Measurements from ENCODE around the gene GOLGA6D. TPM values are rescaled to one million over a fixed set of nuclear protein-coding genes. Genes with fewer than 3 reads are reported as not detected.
"Not testable (repeated sequence)": the region's sequence is repeated elsewhere in the genome, so short reads cannot be mapped to it uniquely, and the experiment has no call there.

Gene GOLGA6D
- polyA plus RNA-seq (2013, experiment 1 of 2): not detected
- polyA plus RNA-seq (2013, experiment 2 of 2): 0.01 TPM

GRCh38 chr15:75282572-75282971 is at the start of gene GOLGA6D:
GOLGA6D (plus strand) TSS chr15:75282835; CDS start chr15:75282876, 41 bp downstream.
- H3K4me2 ChIP-seq (ENCODE audit: low read length, poor library complexity, severe bottlenecking); H3K4me3 ChIP-seq (ENCODE audit: insufficient read depth in 1 of 2, low read depth in 1 of 2, low read length in 2 of 2); H3K9ac ChIP-seq (ENCODE audit: low read length); H2BK120ac ChIP-seq (ENCODE audit: low read depth, low read length); H3K23ac ChIP-seq (ENCODE audit: low read length in 2 of 2); H4K91ac ChIP-seq (ENCODE audit: low read length); H3K27me3 ChIP-seq (ENCODE audit: control insufficient read depth in 1 of 2, insufficient read depth in 1 of 2, low read length in 2 of 2); H3K18ac ChIP-seq (ENCODE audit: low read depth in 1 of 2, low read length in 2 of 2); H3K9me3 ChIP-seq (ENCODE audit: control insufficient read depth, low read length); H2AFZ ChIP-seq (ENCODE audit: low read depth, low read length); DNase-seq; H2BK12ac ChIP-seq (ENCODE audit: low read length in 2 of 2); H3K27ac ChIP-seq (ENCODE audit: low read length, poor library complexity, severe bottlenecking); H2BK5ac ChIP-seq (ENCODE audit: low read depth, low read length, poor library complexity, severe bottlenecking); H3K36me3 ChIP-seq (ENCODE audit: control insufficient read depth in 1 of 2, insufficient read depth in 2 of 2, low read depth in 1 of 2, low read length in 2 of 2); H3K79me1 ChIP-seq (replicated peaks; ENCODE audit: low read length, poor library complexity, severe bottlenecking); H3K4me1 ChIP-seq (ENCODE audit: control insufficient read depth, insufficient read depth, low read depth, low read length); H4K8ac ChIP-seq (ENCODE audit: low read length); H3K4ac ChIP-seq (ENCODE audit: low read depth in 1 of 2, low read length in 2 of 2); H3K14ac ChIP-seq (ENCODE audit: low read length in 2 of 2); H2BK15ac ChIP-seq (ENCODE audit: low read depth, poor library complexity, severe bottlenecking); H2AK5ac ChIP-seq (ENCODE audit: low read length, severe bottlenecking): not testable (repeated sequence)
- WGBS: no CpG with 5 or more reads among the region's 7 CpGs

- H2BK12ac ChIP-seq (ENCODE audit: low read length in 2 of 2): no peak overlapping the region
- no peak overlapping the region for H2BK120ac ChIP-seq (ENCODE audit: low read depth, low read length)
- no peak overlapping the region for H4K8ac ChIP-seq (ENCODE audit: low read length)
- no peak overlapping the region for H2AFZ ChIP-seq (ENCODE audit: low read depth, low read length)
- peaks cover 2% of the 10 kb centered on the region for H3K4me1 ChIP-seq (ENCODE audit: control insufficient read depth, insufficient read depth, low read depth, low read length)
- H2BK15ac ChIP-seq (ENCODE audit: low read depth, poor library complexity, severe bottlenecking): no peak overlapping the region
- no peaks in the 10 kb centered on the region for H3K79me1 ChIP-seq (replicated peaks; ENCODE audit: low read length, poor library complexity, severe bottlenecking)
- WGBS: 82% methylated on average over 12 of the region's 14 CpGs
- no peak overlapping the region for H3K27ac ChIP-seq (ENCODE audit: low read length, poor library complexity, severe bottlenecking)
- no peak overlapping the region for H3K18ac ChIP-seq (ENCODE audit: low read depth in 1 of 2, low read length in 2 of 2)
- no peak overlapping the region for H3K14ac ChIP-seq (ENCODE audit: low read length in 2 of 2)
- H2BK5ac ChIP-seq (ENCODE audit: low read depth, low read length, poor library complexity, severe bottlenecking): no peak overlapping the region
- H3K9me3 ChIP-seq (ENCODE audit: control insufficient read depth, low read length): no peaks in the 10 kb centered on the region
- no peak overlapping the region for H2AK5ac ChIP-seq (ENCODE audit: low read length, severe bottlenecking)
- H3K23ac ChIP-seq (ENCODE audit: low read length in 2 of 2): no peak overlapping the region
- H3K36me3 ChIP-seq (ENCODE audit: control insufficient read depth in 1 of 2, insufficient read depth in 2 of 2, low read depth in 1 of 2, low read length in 2 of 2): no peaks in the 10 kb centered on the region
- no peak overlapping the region for H3K9ac ChIP-seq (ENCODE audit: low read length)
- DNase-seq: no peak
- H3K4me3 ChIP-seq (ENCODE audit: insufficient read depth in 1 of 2, low read depth in 1 of 2, low read length in 2 of 2): no peak overlapping the region
- H3K27me3 ChIP-seq (ENCODE audit: control insufficient read depth in 1 of 2, insufficient read depth in 1 of 2, low read length in 2 of 2): peaks cover 47 to 79% of the 10 kb centered on the region in 2 experiments
- H4K91ac ChIP-seq (ENCODE audit: low read length): no peak overlapping the region
- no peak overlapping the region for H3K4ac ChIP-seq (ENCODE audit: low read depth in 1 of 2, low read length in 2 of 2)
- H3K4me2 ChIP-seq (ENCODE audit: low read length, poor library complexity, severe bottlenecking): no peak overlapping the region
Observed at GRCh38 chr15:75233504-75234190, 49.0 kb upstream of the GOLGA6D start.

GRCh38 chr15:75234191-75234810 is 48.3 kb upstream of the GOLGA6D start:
- Histone ChIP-seq H3K14ac (ENCODE audit: low read length in 2 of 2) (no peak overlapping the region), H2AK5ac (ENCODE audit: low read length, severe bottlenecking) (no peak overlapping the region), H2BK15ac (ENCODE audit: low read depth, poor library complexity, severe bottlenecking) (no peak overlapping the region), H2BK12ac (ENCODE audit: low read length in 2 of 2) (no peak overlapping the region), H3K4me3 (ENCODE audit: insufficient read depth in 1 of 2, low read depth in 1 of 2, low read length in 2 of 2) (no peak overlapping the region), H3K36me3 (ENCODE audit: control insufficient read depth in 1 of 2, insufficient read depth in 2 of 2, low read depth in 1 of 2, low read length in 2 of 2) (no peaks in the 10 kb centered on the region), H2AFZ (ENCODE audit: low read depth, low read length) (no peak overlapping the region), H3K9me3 (ENCODE audit: control insufficient read depth, low read length) (no peaks in the 10 kb centered on the region), H2BK5ac (ENCODE audit: low read depth, low read length, poor library complexity, severe bottlenecking) (no peak overlapping the region), H3K4ac (ENCODE audit: low read depth in 1 of 2, low read length in 2 of 2) (no peak overlapping the region), H3K9ac (ENCODE audit: low read length) (no peak overlapping the region), H3K18ac (ENCODE audit: low read depth in 1 of 2, low read length in 2 of 2) (no peak overlapping the region), H3K4me2 (ENCODE audit: low read length, poor library complexity, severe bottlenecking) (no peak overlapping the region), H3K27me3 (ENCODE audit: control insufficient read depth in 1 of 2, insufficient read depth in 1 of 2, low read length in 2 of 2) (peaks cover 47 to 84% of the 10 kb centered on the region in 2 experiments), H3K79me1 (replicated peaks; ENCODE audit: low read length, poor library complexity, severe bottlenecking) (no peaks in the 10 kb centered on the region), H4K91ac (ENCODE audit: low read length) (no peak overlapping the region), H3K23ac (ENCODE audit: low read length in 2 of 2) (no peak overlapping the region), H3K27ac (ENCODE audit: low read length, poor library complexity, severe bottlenecking) (no peak overlapping the region), H2BK120ac (ENCODE audit: low read depth, low read length) (no peak overlapping the region), H4K8ac (ENCODE audit: low read length) (no peak overlapping the region), H3K4me1 (ENCODE audit: control insufficient read depth, insufficient read depth, low read depth, low read length) (peaks cover 2% of the 10 kb centered on the region)
- no peak for DNase-seq
- WGBS: 78% methylated on average over 5 of the region's 5 CpGs

- H2BK12ac ChIP-seq (ENCODE audit: low read length in 2 of 2): no peak overlapping the region
- H2BK5ac ChIP-seq (ENCODE audit: low read depth, low read length, poor library complexity, severe bottlenecking): no peak overlapping the region
- no peak overlapping the region for H3K27ac ChIP-seq (ENCODE audit: low read length, poor library complexity, severe bottlenecking)
- H3K14ac ChIP-seq (ENCODE audit: low read length in 2 of 2): no peak overlapping the region
- H3K9ac ChIP-seq (ENCODE audit: low read length): no peak overlapping the region
- H3K36me3 ChIP-seq (ENCODE audit: control insufficient read depth in 1 of 2, insufficient read depth in 2 of 2, low read depth in 1 of 2, low read length in 2 of 2): no peaks in the 10 kb centered on the region
- no peak overlapping the region for H3K4ac ChIP-seq (ENCODE audit: low read depth in 1 of 2, low read length in 2 of 2)
- no peak overlapping the region for H2AFZ ChIP-seq (ENCODE audit: low read depth, low read length)
- no peak overlapping the region for H4K8ac ChIP-seq (ENCODE audit: low read length)
- no peak overlapping the region for H3K4me3 ChIP-seq (ENCODE audit: insufficient read depth in 1 of 2, low read depth in 1 of 2, low read length in 2 of 2)
- H2BK120ac ChIP-seq (ENCODE audit: low read depth, low read length): no peak overlapping the region
- H2AK5ac ChIP-seq (ENCODE audit: low read length, severe bottlenecking): no peak overlapping the region
- no peaks in the 10 kb centered on the region for H3K9me3 ChIP-seq (ENCODE audit: control insufficient read depth, low read length)
- no peak overlapping the region for H3K18ac ChIP-seq (ENCODE audit: low read depth in 1 of 2, low read length in 2 of 2)
- no peaks in the 10 kb centered on the region for H3K79me1 ChIP-seq (replicated peaks; ENCODE audit: low read length, poor library complexity, severe bottlenecking)
- H4K91ac ChIP-seq (ENCODE audit: low read length): no peak overlapping the region
- DNase-seq: no peak
- H2BK15ac ChIP-seq (ENCODE audit: low read depth, poor library complexity, severe bottlenecking): no peak overlapping the region
- H3K27me3 ChIP-seq (ENCODE audit: control insufficient read depth in 1 of 2, insufficient read depth in 1 of 2, low read length in 2 of 2): peaks cover 48 to 90% of the 10 kb centered on the region in 2 experiments
- no peak overlapping the region for H3K4me2 ChIP-seq (ENCODE audit: low read length, poor library complexity, severe bottlenecking)
- 87% methylated on average over 9 of the region's 10 CpGs for WGBS
- H3K23ac ChIP-seq (ENCODE audit: low read length in 2 of 2): no peak overlapping the region
- H3K4me1 ChIP-seq (ENCODE audit: control insufficient read depth, insufficient read depth, low read depth, low read length): no peaks in the 10 kb centered on the region
Observed at GRCh38 chr15:75235051-75235673, 47.5 kb upstream of the GOLGA6D start.
